Fibroblast of skin of left quadriceps (primary cell): ENCODE results near the gene MACROD1.
"Not testable (repeated sequence)": the region's sequence is repeated elsewhere in the genome, so short reads cannot be mapped to it uniquely, and the experiment has no call there.

Experiments
- DNase-seq, 2 experiments: peaks; one replicate each; pipeline ENCODE4 v3.0.0-alpha.2; 2013; ENCODE audit warnings: low read depth in 2 of 2

Gene MACROD1

GRCh38 chr11:63998558-63999348, 167.2 kb downstream of the MACROD1 start:
- DNase-seq: no peak

- DNase-seq: no peak
These were observed 168.0 kb downstream of the MACROD1 start for GRCh38 chr11:63997801-63998337.

- DNase-seq: no peak
These were observed 168.7 kb downstream of the MACROD1 start for GRCh38 chr11:63997104-63997700.

GRCh38 chr11:63996512-63996911, 169.4 kb downstream of the MACROD1 start:
- no peak for DNase-seq

- no peak for DNase-seq
These were observed 171.9 kb downstream of the MACROD1 start for GRCh38 chr11:63993993-63994392.

GRCh38 chr11:63993100-63993499, 172.8 kb downstream of the MACROD1 start:
- no peak for DNase-seq

GRCh38 chr11:63991558-63991957, 174.4 kb downstream of the MACROD1 start:
- DNase-seq: no peak

- no peak for DNase-seq
These were observed 178.9 kb downstream of the MACROD1 start for GRCh38 chr11:63986932-63987513.

GRCh38 chr11:63986156-63986931, 179.6 kb downstream of the MACROD1 start, which contains the start of gene OTUB1:
Gene OTUB1, plus strand, starts transcription at chr11:63986438. Its CDS starts 19 bp downstream, at chr11:63986457.
- DNase-seq: peak; percentile 62 to 68

GRCh38 chr11:63985812-63986155, 180.1 kb downstream of the MACROD1 start:
- no peak for DNase-seq

- DNase-seq: no peak
These were observed 186.5 kb downstream of the MACROD1 start for GRCh38 chr11:63979426-63979825.

GRCh38 chr11:63978551-63979239, 187.2 kb downstream of the MACROD1 start:
- DNase-seq: no peak

- DNase-seq: peak; percentile 100
These were observed 191.4 kb downstream of the MACROD1 start, which contains the start of gene COX8A for GRCh38 chr11:63974259-63975143. Gene COX8A, plus strand, starts transcription at chr11:63974620. Its CDS starts 61 bp downstream, at chr11:63974681.

GRCh38 chr11:63973912-63974258, 192.0 kb downstream of the MACROD1 start:
- DNase-seq: not testable (repeated sequence)

GRCh38 chr11:63970902-63971301, 195.0 kb downstream of the MACROD1 start:
- DNase-seq: no peak

GRCh38 chr11:63969461-63969860, 196.5 kb downstream of the MACROD1 start:
- DNase-seq: no peak

- no peak for DNase-seq
These were observed 199.5 kb downstream of the MACROD1 start for GRCh38 chr11:63966444-63966843.

- DNase-seq: not testable (repeated sequence)
These were observed 202.0 kb downstream of the MACROD1 start for GRCh38 chr11:63963895-63964294.

GRCh38 chr11:63961608-63962412, 204.1 kb downstream of the MACROD1 start:
- no peak for DNase-seq
